ENCODE results near the gene FHOD1. TPM values are rescaled to one million over a fixed set of nuclear protein-coding genes. Genes with fewer than 3 reads are reported as not detected.
A peak's percentile ranks its signal among the peaks of the same experiment; 100 is the strongest.

The FHOD1 gene
- total and polyA plus RNA-seq, 2 of the 13 experiments (the other 11 are each of a cell fraction or from before 2014, with no cell fraction given) = 20.0 to 20.8 TPM

DNA sequence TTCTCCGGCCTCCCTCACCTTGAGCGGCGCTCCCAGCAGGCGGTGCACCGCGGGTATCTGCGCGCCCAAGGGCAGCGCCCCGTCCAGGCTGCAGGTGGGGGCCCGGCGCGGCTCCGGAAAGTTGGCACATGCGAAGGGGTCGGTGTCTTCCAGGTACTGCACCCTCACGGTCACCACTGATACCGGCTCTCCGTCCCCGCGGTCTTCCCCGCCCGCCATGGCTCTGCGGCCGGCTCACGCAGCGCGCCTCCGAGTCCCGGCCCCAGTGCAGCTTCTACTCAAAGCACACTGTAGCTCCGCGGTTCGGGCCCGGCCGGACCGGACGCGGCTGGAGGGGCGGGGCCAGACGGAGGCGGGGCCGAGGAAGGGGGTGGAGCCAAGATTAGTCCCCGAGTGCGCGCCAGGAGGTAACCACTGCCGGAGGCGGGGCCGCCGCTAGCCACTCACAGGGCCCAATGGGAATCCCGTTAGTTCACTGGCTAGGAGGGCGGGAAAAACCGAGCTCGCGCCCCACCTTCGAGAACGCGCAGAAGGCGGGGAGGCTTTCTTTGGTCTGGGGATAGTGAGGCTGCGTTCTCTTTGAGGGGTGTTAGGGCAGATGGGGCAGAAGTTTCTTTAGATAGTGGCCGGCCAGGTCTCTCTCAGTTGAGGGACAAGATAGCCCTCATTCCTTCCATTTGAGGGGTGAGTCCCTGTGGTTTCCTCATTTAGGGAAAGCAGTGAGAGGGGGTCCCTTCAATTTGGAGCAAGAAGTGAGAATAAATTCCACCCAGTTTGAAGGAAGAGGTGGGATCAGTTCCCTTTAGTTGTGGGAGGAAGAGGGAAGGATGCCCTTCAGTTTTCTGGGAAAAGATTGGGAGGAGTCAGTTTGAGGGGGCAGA lies at the start of gene FHOD1 (continued):
- TF ChIP-seq POLR2AphosphoS5 (IDR thresholded peaks at IDR 0.05; ENCODE audit: low read depth, low read length) (peak; percentile 58; the same call in 1 of the 2 replicates), ZNF572 (CRISPR knock-in tag; IDR thresholded peaks at IDR 0.05) (peak; percentile 46; the same call in 1 of the 2 replicates), ASH2L (IDR thresholded peaks at IDR 0.05; ENCODE audit: insufficient read length, low read depth, low read length) (peak; percentile 52), FOXP1 (IDR thresholded peaks at IDR 0.05) (no peak), FOXP1 (CRISPR knock-in tag; IDR thresholded peaks at IDR 0.05) (no peak), SOX6 (IDR thresholded peaks at IDR 0.05) (no peak), SOX6 (CRISPR knock-in tag; IDR thresholded peaks at IDR 0.05) (no peak), ZFP62 (CRISPR knock-in tag; IDR thresholded peaks at IDR 0.05) (no peak), HOXA3 (CRISPR knock-in tag; IDR thresholded peaks at IDR 0.05) (no peak), KDM1A (CRISPR knock-in tag; IDR thresholded peaks at IDR 0.05) (no peak), ZNF333 (CRISPR knock-in tag; IDR thresholded peaks at IDR 0.05; ENCODE audit: borderline replicate concordance) (no peak), NCOR1 (IDR thresholded peaks at IDR 0.05; ENCODE audit: borderline replicate concordance, low read length) (no peak), KDM3A (CRISPR knock-in tag; IDR thresholded peaks at IDR 0.05; ENCODE audit: low read depth) (peak; percentile 89; the same call in 1 of the 2 replicates), ZKSCAN5 (CRISPR knock-in tag; IDR thresholded peaks at IDR 0.05) (no peak), SRF (IDR thresholded peaks at IDR 0.05; ENCODE audit: low read depth, low read length) (no peak), EP300 (IDR thresholded peaks at IDR 0.05; ENCODE audit: low read depth in 2 of 2, low read length in 2 of 2) (no peak), EP300 (CRISPR knock-in tag; IDR thresholded peaks at IDR 0.05; ENCODE audit: borderline replicate concordance) (no peak), PLRG1 (conservative IDR thresholded peaks at IDR 0.05) (no peak), ZNF589 (CRISPR knock-in tag; conservative IDR thresholded peaks at IDR 0.05) (peak; percentile 71; the same call in 1 of the 2 replicates), KMT2A (CRISPR knock-in tag; IDR thresholded peaks at IDR 0.05) (peak; percentile 39), SRSF4 (IDR thresholded peaks at IDR 0.05; ENCODE audit: low read depth, low read length, poor library complexity, severe bottlenecking) (no peak), ZNF441 (CRISPR knock-in tag; IDR thresholded peaks at IDR 0.05; ENCODE audit: borderline replicate concordance) (no peak), KLF13 (CRISPR knock-in tag; IDR thresholded peaks at IDR 0.05) (no peak), CC2D1A (CRISPR knock-in tag; IDR thresholded peaks at IDR 0.05) (no peak), HNRNPH1 (optimal IDR thresholded peaks at IDR 0.05; ENCODE audit: low read depth, low read length) (no peak), ZFP37 (CRISPR knock-in tag; IDR thresholded peaks at IDR 0.05; ENCODE audit: borderline replicate concordance) (no peak), ZMAT3 (CRISPR knock-in tag; conservative IDR thresholded peaks at IDR 0.05) (no peak)
- TF ChIP-seq, protein P1, sequence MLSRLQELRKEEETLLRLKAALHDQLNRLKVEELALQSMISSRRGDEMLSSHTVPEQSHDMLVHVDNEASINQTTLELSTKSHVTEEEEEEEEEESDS (CRISPR knock-in tag; IDR thresholded peaks at IDR 0.05; ENCODE audit: borderline replicate concordance) = 0 out of 2 replicates have a peak, but pooled peaks have one; percentile 69
- TF ChIP-seq, protein P2, sequence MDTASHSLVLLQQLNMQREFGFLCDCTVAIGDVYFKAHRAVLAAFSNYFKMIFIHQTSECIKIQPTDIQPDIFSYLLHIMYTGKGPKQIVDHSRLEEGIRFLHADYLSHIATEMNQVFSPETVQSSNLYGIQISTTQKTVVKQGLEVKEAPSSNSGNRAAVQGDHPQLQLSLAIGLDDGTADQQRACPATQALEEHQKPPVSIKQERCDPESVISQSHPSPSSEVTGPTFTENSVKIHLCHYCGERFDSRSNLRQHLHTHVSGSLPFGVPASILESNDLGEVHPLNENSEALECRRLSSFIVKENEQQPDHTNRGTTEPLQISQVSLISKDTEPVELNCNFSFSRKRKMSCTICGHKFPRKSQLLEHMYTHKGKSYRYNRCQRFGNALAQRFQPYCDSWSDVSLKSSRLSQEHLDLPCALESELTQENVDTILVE (CRISPR knock-in tag; IDR thresholded peaks at IDR 0.05) = no peak
- TF ChIP-seq, protein P3, sequence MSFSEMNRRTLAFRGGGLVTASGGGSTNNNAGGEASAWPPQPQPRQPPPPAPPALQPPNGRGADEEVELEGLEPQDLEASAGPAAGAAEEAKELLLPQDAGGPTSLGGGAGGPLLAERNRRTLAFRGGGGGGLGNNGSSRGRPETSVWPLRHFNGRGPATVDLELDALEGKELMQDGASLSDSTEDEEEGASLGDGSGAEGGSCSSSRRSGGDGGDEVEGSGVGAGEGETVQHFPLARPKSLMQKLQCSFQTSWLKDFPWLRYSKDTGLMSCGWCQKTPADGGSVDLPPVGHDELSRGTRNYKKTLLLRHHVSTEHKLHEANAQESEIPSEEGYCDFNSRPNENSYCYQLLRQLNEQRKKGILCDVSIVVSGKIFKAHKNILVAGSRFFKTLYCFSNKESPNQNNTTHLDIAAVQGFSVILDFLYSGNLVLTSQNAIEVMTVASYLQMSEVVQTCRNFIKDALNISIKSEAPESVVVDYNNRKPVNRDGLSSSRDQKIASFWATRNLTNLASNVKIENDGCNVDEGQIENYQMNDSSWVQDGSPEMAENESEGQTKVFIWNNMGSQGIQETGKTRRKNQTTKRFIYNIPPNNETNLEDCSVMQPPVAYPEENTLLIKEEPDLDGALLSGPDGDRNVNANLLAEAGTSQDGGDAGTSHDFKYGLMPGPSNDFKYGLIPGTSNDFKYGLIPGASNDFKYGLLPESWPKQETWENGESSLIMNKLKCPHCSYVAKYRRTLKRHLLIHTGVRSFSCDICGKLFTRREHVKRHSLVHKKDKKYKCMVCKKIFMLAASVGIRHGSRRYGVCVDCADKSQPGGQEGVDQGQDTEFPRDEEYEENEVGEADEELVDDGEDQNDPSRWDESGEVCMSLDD (CRISPR knock-in tag; IDR thresholded peaks at IDR 0.05; ENCODE audit: borderline replicate concordance) = no peak; the same call in 1 of the 2 replicates
